CD4-positive, alpha-beta T cell treated with Interleukin-2 at 100 ng/mL for 4 hours (primary cell): ENCODE data around the gene SF3B3.
"Not testable (repeated sequence)": the region's sequence is repeated elsewhere in the genome, so short reads cannot be mapped to it uniquely, and the experiment has no call there.

ENCODE experiments used
- DNase-seq: peaks from one replicate; pipeline ENCODE4 v3.0.0-alpha.2; 2020; ENCODE audit warnings: low spot score

Gene SF3B3

GRCh38 chr16:70565053-70565452 lies 41.4 kb downstream of the SF3B3 start:
- DNase-seq: no peak

GRCh38 chr16:70568601-70569237 lies 45.1 kb downstream of the SF3B3 start:
- DNase-seq: no peak

- DNase-seq: no peak
These were observed 46.1 kb downstream of the SF3B3 start for GRCh38 chr16:70569752-70570151.

GRCh38 chr16:70570967-70571570 lies 47.5 kb downstream of the SF3B3 start:
- DNase-seq: no peak

GRCh38 chr16:70571623-70572022 lies 48.0 kb downstream of the SF3B3 start:
- DNase-seq: no peak

- no peak for DNase-seq
These were observed 48.7 kb downstream of the SF3B3 start for GRCh38 chr16:70572050-70572925.

GRCh38 chr16:70572926-70573270 lies 49.3 kb downstream of the SF3B3 start:
- DNase-seq: no peak

GRCh38 chr16:70573451-70574121 lies 50.0 kb downstream of the SF3B3 start:
- DNase-seq: no peak

- DNase-seq: no peak
These were observed 51.1 kb downstream of the SF3B3 start for GRCh38 chr16:70574595-70575271.

GRCh38 chr16:70575376-70575775 lies 51.8 kb downstream of the SF3B3 start:
- DNase-seq: no peak

- DNase-seq: no peak
These were observed 53.0 kb downstream of the SF3B3 start for GRCh38 chr16:70576431-70577255.

- no peak for DNase-seq
These were observed 53.7 kb downstream of the SF3B3 start for GRCh38 chr16:70577256-70577698.

- no peak for DNase-seq
These were observed 54.4 kb downstream of the SF3B3 start for GRCh38 chr16:70578035-70578434.

- no peak for DNase-seq
These were observed 55.6 kb downstream of the SF3B3 start for GRCh38 chr16:70579248-70579647.

GRCh38 chr16:70579648-70580630 lies 56.3 kb downstream of the SF3B3 start:
- no peak for DNase-seq

GRCh38 chr16:70582280-70582978 lies 58.8 kb downstream of the SF3B3 start:
- no peak for DNase-seq

- no peak for DNase-seq
These were observed 63.1 kb downstream of the SF3B3 start for GRCh38 chr16:70586731-70587130.

GRCh38 chr16:70588565-70588964 lies 64.9 kb downstream of the SF3B3 start:
- DNase-seq: no peak

- not testable (repeated sequence) for DNase-seq
These were observed 65.8 kb downstream of the SF3B3 start for GRCh38 chr16:70589416-70589815.
